Loucy (cell line): ENCODE measurements around the gene LECT2.

Experiments
- EZH2phosphoT487 ChIP-seq: fragments of 200-600 bp; IDR thresholded peaks from 2 replicates; pipeline ENCODE4 v1.6.1; 2018; ENCODE audit warnings: antibody characterized with exemption, mild to moderate bottlenecking, moderate library complexity, borderline replicate concordance
- TF ChIP-seq, protein P1 (sequence below): fragments of 200-600 bp; sonication (generic); conservative IDR thresholded peaks from 2 replicates; pipeline ENCODE4 v1.5.1; 2014; ENCODE audit warnings: mild to moderate bottlenecking, antibody characterized with exemption, low read length

DNA sequence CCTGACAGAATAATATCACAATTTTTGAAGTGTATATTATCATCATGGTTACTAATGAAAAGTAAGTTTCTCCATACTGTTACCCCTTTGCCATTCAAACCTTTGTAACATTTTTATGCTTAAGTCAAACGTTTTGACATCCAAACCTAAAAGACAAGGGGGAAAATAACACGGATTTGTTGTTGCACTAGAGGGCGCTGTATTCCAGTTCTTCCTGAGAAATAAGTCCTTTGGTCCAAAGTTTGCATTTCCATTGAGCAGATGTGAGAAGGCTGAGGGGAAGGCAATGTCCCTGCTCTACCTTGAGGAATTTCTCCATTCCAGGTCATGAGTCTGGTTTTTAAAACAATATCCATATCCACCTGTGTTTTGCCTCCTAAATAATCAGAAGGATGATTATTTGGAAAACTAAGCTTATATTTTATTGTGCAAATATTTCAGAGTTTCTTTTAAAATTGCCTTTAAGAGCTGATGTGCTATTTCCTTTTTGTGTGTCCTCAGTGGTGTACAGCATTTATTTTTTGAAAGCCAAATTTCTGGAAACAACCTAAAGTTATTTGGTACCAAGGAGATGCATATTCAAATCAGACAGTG lies 9.7 kb downstream of the LECT2 start:
- TF ChIP-seq, protein P1, sequence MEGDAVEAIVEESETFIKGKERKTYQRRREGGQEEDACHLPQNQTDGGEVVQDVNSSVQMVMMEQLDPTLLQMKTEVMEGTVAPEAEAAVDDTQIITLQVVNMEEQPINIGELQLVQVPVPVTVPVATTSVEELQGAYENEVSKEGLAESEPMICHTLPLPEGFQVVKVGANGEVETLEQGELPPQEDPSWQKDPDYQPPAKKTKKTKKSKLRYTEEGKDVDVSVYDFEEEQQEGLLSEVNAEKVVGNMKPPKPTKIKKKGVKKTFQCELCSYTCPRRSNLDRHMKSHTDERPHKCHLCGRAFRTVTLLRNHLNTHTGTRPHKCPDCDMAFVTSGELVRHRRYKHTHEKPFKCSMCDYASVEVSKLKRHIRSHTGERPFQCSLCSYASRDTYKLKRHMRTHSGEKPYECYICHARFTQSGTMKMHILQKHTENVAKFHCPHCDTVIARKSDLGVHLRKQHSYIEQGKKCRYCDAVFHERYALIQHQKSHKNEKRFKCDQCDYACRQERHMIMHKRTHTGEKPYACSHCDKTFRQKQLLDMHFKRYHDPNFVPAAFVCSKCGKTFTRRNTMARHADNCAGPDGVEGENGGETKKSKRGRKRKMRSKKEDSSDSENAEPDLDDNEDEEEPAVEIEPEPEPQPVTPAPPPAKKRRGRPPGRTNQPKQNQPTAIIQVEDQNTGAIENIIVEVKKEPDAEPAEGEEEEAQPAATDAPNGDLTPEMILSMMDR, result peak; percentile 88
- no peak for TF ChIP-seq EZH2phosphoT487
